Measurements from ENCODE around the gene LRRC52.

LRRC52 gene

DNA sequence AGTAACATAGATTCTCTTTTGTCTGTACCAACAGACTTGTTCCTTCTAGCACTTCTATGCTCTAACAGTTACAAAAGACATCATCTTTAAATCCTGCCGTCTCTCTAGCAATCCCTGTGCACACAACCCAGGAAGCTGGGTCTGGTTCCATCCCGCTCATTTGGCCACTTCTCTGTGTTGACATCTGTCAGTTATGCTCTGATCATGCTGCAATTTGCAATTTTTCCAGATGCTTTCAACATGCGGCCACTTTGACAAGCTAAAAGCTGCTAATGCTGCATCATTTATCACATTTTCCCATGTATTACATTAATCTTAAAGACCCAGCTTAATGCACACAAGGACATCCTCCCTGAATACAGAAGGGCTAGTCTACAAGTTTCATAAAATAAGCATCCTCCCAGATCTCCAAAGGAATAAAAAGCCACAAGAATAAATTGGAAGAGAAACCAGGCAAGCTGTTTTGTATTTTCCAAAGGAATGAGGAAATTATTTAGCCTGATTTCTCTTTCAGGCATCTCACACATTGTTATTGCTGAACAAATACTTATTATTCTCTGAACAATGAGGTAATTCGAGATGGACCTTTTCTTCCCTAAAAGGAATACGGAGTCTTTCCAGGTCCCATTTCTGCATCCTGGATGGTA lies 19.0 kb upstream of the LRRC52 start:
- no peaks in the 10 kb centered on the region for H4K20me1 ChIP-seq (ENCODE audit: insufficient read depth, low read length, poor library complexity, severe bottlenecking)
- TF ChIP-seq EZH2phosphoT487 (IDR thresholded peaks at IDR 0.05; ENCODE audit: borderline replicate concordance) = no peak
- TF ChIP-seq, protein P1, sequence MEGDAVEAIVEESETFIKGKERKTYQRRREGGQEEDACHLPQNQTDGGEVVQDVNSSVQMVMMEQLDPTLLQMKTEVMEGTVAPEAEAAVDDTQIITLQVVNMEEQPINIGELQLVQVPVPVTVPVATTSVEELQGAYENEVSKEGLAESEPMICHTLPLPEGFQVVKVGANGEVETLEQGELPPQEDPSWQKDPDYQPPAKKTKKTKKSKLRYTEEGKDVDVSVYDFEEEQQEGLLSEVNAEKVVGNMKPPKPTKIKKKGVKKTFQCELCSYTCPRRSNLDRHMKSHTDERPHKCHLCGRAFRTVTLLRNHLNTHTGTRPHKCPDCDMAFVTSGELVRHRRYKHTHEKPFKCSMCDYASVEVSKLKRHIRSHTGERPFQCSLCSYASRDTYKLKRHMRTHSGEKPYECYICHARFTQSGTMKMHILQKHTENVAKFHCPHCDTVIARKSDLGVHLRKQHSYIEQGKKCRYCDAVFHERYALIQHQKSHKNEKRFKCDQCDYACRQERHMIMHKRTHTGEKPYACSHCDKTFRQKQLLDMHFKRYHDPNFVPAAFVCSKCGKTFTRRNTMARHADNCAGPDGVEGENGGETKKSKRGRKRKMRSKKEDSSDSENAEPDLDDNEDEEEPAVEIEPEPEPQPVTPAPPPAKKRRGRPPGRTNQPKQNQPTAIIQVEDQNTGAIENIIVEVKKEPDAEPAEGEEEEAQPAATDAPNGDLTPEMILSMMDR (conservative IDR thresholded peaks at IDR 0.05; ENCODE audit: low read length) = no peak
- H3K9me3 ChIP-seq (ENCODE audit: insufficient read depth, low read depth, low read length) = no peaks in the 10 kb centered on the region; the same call in 1 of the 2 replicates
- no peak overlapping the region for H3K4me3 ChIP-seq (ENCODE audit: low read length, poor library complexity, severe bottlenecking)
- no peaks in the 10 kb centered on the region for H3F3A ChIP-seq (ENCODE audit: low read depth)
- no peaks in the 10 kb centered on the region for H3K36me3 ChIP-seq (ENCODE audit: insufficient read depth, low read length)
- H3K9me2 ChIP-seq (replicated peaks; ENCODE audit: low read depth, low read length) = no peaks in the 10 kb centered on the region
- H3K79me2 ChIP-seq (ENCODE audit: insufficient read depth, low read length) = no peaks in the 10 kb centered on the region
- no peak overlapping the region for H3K9ac ChIP-seq (ENCODE audit: low read depth, low read length, poor library complexity, severe bottlenecking)
- H3K4me1 ChIP-seq (ENCODE audit: insufficient read depth, low read length, poor library complexity, severe bottlenecking) = no peaks in the 10 kb centered on the region
- no peak overlapping the region for H2AFZ ChIP-seq (ENCODE audit: low read length)
- no peak overlapping the region for H3K4me2 ChIP-seq (ENCODE audit: low read depth, low read length, poor library complexity, severe bottlenecking)
- H3K27me3 ChIP-seq (ENCODE audit: insufficient read depth, low read length, poor library complexity, severe bottlenecking) = no peaks in the 10 kb centered on the region

- Histone ChIP-seq H4K20me1 (ENCODE audit: insufficient read depth, low read length, poor library complexity, severe bottlenecking) (no peaks in the 10 kb centered on the region), H3K79me2 (ENCODE audit: insufficient read depth, low read length) (no peaks in the 10 kb centered on the region), H2AFZ (ENCODE audit: low read length) (no peak overlapping the region), H3K27me3 (ENCODE audit: insufficient read depth, low read length, poor library complexity, severe bottlenecking) (no peaks in the 10 kb centered on the region), H3F3A (ENCODE audit: low read depth) (no peaks in the 10 kb centered on the region), H3K4me1 (ENCODE audit: insufficient read depth, low read length, poor library complexity, severe bottlenecking) (no peaks in the 10 kb centered on the region), H3K4me2 (ENCODE audit: low read depth, low read length, poor library complexity, severe bottlenecking) (no peak overlapping the region), H3K9me3 (ENCODE audit: insufficient read depth, low read depth, low read length) (no peaks in the 10 kb centered on the region; the same call in 1 of the 2 replicates), H3K9me2 (replicated peaks; ENCODE audit: low read depth, low read length) (no peaks in the 10 kb centered on the region), H3K4me3 (ENCODE audit: low read length, poor library complexity, severe bottlenecking) (no peak overlapping the region), H3K36me3 (ENCODE audit: insufficient read depth, low read length) (no peaks in the 10 kb centered on the region), H3K9ac (ENCODE audit: low read depth, low read length, poor library complexity, severe bottlenecking) (no peak overlapping the region)
- TF ChIP-seq, protein P1 (conservative IDR thresholded peaks at IDR 0.05; ENCODE audit: low read length) = no peak
These were observed 18.1 kb upstream of the LRRC52 start for GRCh38 chr1:165525708-165526107.

- Histone ChIP-seq H3K4me2 (ENCODE audit: low read depth, low read length, poor library complexity, severe bottlenecking) (no peak overlapping the region), H3K9me2 (replicated peaks; ENCODE audit: low read depth, low read length) (no peaks in the 10 kb centered on the region), H2AFZ (ENCODE audit: low read length) (no peak overlapping the region), H4K20me1 (ENCODE audit: insufficient read depth, low read length, poor library complexity, severe bottlenecking) (no peaks in the 10 kb centered on the region), H3K9me3 (ENCODE audit: insufficient read depth, low read depth, low read length) (no peaks in the 10 kb centered on the region), H3F3A (ENCODE audit: low read depth) (no peaks in the 10 kb centered on the region), H3K9ac (ENCODE audit: low read depth, low read length, poor library complexity, severe bottlenecking) (no peak overlapping the region), H3K4me1 (ENCODE audit: insufficient read depth, low read length, poor library complexity, severe bottlenecking) (no peaks in the 10 kb centered on the region), H3K4me3 (ENCODE audit: low read length, poor library complexity, severe bottlenecking) (no peak overlapping the region), H3K27me3 (ENCODE audit: insufficient read depth, low read length, poor library complexity, severe bottlenecking) (no peaks in the 10 kb centered on the region), H3K79me2 (ENCODE audit: insufficient read depth, low read length) (no peaks in the 10 kb centered on the region), H3K36me3 (ENCODE audit: insufficient read depth, low read length) (no peaks in the 10 kb centered on the region)
- TF ChIP-seq, protein P1 (conservative IDR thresholded peaks at IDR 0.05; ENCODE audit: low read length) = no peak
- no peak for TF ChIP-seq EZH2phosphoT487 (IDR thresholded peaks at IDR 0.05; ENCODE audit: borderline replicate concordance)
These were observed 16.4 kb upstream of the LRRC52 start for GRCh38 chr1:165527251-165528007.
